ENCODE measurements around the gene CYP2C9. TPM values are rescaled to one million over a fixed set of nuclear protein-coding genes. Genes with fewer than 3 reads are reported as not detected.

The CYP2C9 gene
- polyA plus RNA-seq, 2 of the 4 experiments (the other 2 are of a cell fraction) = 0.10 to 0.12 TPM

DNA sequence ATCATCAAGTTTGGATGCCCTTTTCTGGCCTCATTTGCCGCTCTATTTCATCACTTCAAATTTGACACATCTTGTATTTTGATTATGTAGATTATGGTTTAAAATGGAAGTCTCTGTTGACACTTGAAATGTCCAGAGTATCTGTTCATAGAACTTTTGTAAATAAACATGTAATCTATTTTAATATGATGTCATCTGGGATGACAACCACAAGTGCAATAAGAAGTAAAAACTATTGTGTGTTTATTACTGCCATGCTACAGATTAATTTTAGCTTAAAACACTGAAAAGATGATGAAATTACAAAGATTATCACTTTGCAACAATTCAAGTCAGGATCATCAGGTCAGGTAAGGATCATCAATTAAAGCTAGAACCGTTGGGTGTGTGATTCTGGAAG lies 100.8 kb downstream of the CYP2C9 start:
- TF ChIP-seq, protein P1, sequence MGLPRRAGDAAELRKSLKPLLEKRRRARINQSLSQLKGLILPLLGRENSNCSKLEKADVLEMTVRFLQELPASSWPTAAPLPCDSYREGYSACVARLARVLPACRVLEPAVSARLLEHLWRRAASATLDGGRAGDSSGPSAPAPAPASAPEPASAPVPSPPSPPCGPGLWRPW (IDR thresholded peaks at IDR 0.05) = no peak
- TF ChIP-seq, protein P2, sequence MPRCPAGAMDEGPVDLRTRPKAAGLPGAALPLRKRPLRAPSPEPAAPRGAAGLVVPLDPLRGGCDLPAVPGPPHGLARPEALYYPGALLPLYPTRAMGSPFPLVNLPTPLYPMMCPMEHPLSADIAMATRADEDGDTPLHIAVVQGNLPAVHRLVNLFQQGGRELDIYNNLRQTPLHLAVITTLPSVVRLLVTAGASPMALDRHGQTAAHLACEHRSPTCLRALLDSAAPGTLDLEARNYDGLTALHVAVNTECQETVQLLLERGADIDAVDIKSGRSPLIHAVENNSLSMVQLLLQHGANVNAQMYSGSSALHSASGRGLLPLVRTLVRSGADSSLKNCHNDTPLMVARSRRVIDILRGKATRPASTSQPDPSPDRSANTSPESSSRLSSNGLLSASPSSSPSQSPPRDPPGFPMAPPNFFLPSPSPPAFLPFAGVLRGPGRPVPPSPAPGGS (IDR thresholded peaks at IDR 0.05) = no peak
- Histone ChIP-seq H3K27ac (no peak overlapping the region), H3K4me3 (no peak overlapping the region), H3K9me3 (no peaks in the 10 kb centered on the region), H3K4me2 (no peak overlapping the region), H3K4me1 (no peaks in the 10 kb centered on the region; the same call in 2 of the 3 replicates)
- POLR2A ChIA-PET = no interaction called here
- CTCF ChIA-PET = no interaction called here
- FAIRE-seq (no peak), ATAC-seq (no peak), DNase-seq (ENCODE audit: low read depth in 1 of 2, low spot score in 1 of 2) (no peak)
- 58% methylated on average over 2 of the region's 2 CpGs for WGBS (ENCODE audit: missing lambda C conversion rate)

Small RNA genes lying within 50 kb of the gene (small RNA-seq; reads per million reads assigned to genes)
- gene CYP2C60P = 0 reads per million in 6 experiments

Other genes starting within 250 kb of the CYP2C9 start
- gene CYP2C19, start 176.0 kb upstream of the CYP2C9 start, polyA plus RNA-seq (2011; rRNA removed) = 0.04 TPM in 1 of 2 replicates, not detected in the other
- 0.05 TPM in 1 of 3 replicates, not detected in the others for gene CYP2C19, start 176.0 kb upstream of the CYP2C9 start, polyA plus RNA-seq (2017; fragmentation: RNase III; extraction: RNeasy Plus Mini Kit Qiagen cat#74134 plus additional on column Dnase treatment)
- gene CYP2C8, start 130.8 kb downstream of the CYP2C9 start, polyA plus RNA-seq (2011; rRNA removed) = 0.10 and 0.11 TPM in 2 replicates
- gene CYP2C8, start 130.8 kb downstream of the CYP2C9 start, polyA plus RNA-seq (2017; fragmentation: RNase III; extraction: RNeasy Plus Mini Kit Qiagen cat#74134 plus additional on column Dnase treatment) = not detected in 3 replicates